Muscle layer of colon (tissue), 2 donors: ENCODE results near the gene SEH1L.
A peak's percentile ranks its signal among the peaks of the same experiment; 100 is the strongest.

Experiments
- H3K27ac ChIP-seq: one replicate; pipeline ENCODE4 v1.7.0; 2013; ENCODE audit warnings: low read depth, mild to moderate bottlenecking, low read length, moderate library complexity
- H3K27me3 ChIP-seq, 2 donors: one replicate each; pipeline ENCODE4 v1.7.0; 2013; ENCODE audit warnings: low read length in 2 of 2, mild to moderate bottlenecking in 2 of 2; ENCODE audit not compliant: insufficient read depth in 2 of 2, control insufficient read depth in 1 of 2
- H3K36me3 ChIP-seq: one replicate; pipeline ENCODE4 v1.7.0; 2013; ENCODE audit warnings: mild to moderate bottlenecking, low read length; ENCODE audit not compliant: insufficient read depth
- H3K4me1 ChIP-seq: one replicate; pipeline ENCODE4 v1.7.0; 2013; ENCODE audit warnings: mild to moderate bottlenecking, low read length; ENCODE audit not compliant: insufficient read depth
- H3K4me3 ChIP-seq, 2 donors: one replicate each; pipeline ENCODE4 v1.7.0; 2013; ENCODE audit warnings: low read length in 2 of 2, low read depth in 1 of 2, mild to moderate bottlenecking in 1 of 2, moderate library complexity in 1 of 2
- H3K9ac ChIP-seq: one replicate; pipeline ENCODE4 v1.7.0; 2013; ENCODE audit warnings: low read length
- H3K9me3 ChIP-seq: one replicate; pipeline ENCODE4 v1.7.0; 2013; ENCODE audit warnings: mild to moderate bottlenecking, low read length
- donor health status: abdominal sarcoma.
- donor health status: Adenocarcinoma of cecum.

The SEH1L gene

GRCh38 chr18:12946549-12947284 lies 1.1 kb upstream of the SEH1L start:
- H3K27me3 ChIP-seq: no peaks in the 10 kb centered on the region
- H3K9ac ChIP-seq: peak overlapping the region; percentile 84
- H3K4me3 ChIP-seq: peak overlapping the region; percentile 58 to 76
- peaks cover 11% of the 10 kb centered on the region for H3K4me1 ChIP-seq
- peak overlapping the region; percentile 94 for H3K27ac ChIP-seq
- H3K9me3 ChIP-seq: no peaks in the 10 kb centered on the region
- H3K36me3 ChIP-seq: no peaks in the 10 kb centered on the region

DNA sequence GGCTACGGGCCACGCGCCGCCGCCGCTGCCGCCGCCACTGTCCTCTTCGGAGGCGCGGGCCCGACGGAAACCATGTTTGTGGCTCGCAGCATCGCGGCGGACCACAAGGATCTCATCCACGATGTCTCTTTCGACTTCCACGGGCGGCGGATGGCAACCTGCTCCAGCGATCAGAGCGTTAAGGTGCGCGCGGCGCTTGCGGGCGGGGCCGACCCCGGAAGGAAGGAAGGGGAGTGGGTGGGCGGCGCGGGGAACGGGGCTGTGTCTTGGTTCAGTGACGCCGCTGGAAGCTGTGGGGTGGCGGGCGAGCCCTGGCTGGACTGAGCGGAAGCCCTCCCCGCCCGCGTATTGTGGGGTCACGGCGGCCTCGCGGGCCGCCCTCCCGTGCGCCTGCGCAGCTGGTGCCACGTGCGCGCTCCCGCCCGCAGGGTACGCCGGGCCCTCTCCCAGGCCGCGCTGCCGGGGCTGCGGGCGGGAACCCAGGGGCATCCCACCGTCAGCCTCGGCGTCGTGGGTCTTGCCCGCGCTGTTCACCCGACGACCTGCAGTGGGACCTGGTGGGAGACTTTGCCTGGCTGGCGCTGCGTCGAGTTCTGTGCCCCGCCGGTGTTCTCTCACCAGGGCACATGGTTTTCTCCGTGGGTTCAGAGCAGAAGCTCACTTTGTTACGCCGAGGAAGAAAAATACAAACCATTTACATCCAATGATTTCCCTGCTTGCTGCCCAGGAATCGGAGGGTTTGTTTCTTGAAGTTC lies 416 bp downstream of the SEH1L start:
- peak overlapping the region; percentile 39 for H3K9ac ChIP-seq
- peak overlapping the region; percentile 97 for H3K27ac ChIP-seq
- H3K27me3 ChIP-seq: no peaks in the 10 kb centered on the region
- no peaks in the 10 kb centered on the region for H3K36me3 ChIP-seq
- H3K9me3 ChIP-seq: no peaks in the 10 kb centered on the region
- H3K4me3 ChIP-seq: peak overlapping the region; percentile 63 to 68
- peaks cover 11% of the 10 kb centered on the region for H3K4me1 ChIP-seq

DNA sequence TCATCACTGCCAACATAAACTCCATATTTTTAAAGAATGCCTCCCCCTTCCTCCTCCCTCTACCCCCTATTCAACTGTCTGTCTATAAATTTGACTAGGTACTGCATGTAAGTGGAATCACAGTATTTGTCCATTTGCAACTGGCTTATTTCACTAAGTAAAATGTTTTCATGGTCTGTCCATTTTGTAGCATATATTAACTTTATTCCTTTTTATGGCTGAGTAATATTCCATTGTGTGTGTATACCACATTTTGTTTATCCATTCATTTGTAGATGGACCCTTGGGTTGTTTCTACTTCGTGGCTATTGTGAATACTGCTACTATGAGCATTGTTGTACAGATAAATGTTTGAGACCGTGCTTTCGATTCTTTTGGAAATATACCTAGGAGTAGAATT lies 10.7 kb downstream of the SEH1L start:
- H3K9ac ChIP-seq: no peak overlapping the region
- no peaks in the 10 kb centered on the region for H3K4me1 ChIP-seq
- H3K27me3 ChIP-seq: no peaks in the 10 kb centered on the region
- H3K27ac ChIP-seq: no peak overlapping the region
- no peak overlapping the region for H3K4me3 ChIP-seq
- no peaks in the 10 kb centered on the region for H3K9me3 ChIP-seq
- peaks cover 4% of the 10 kb centered on the region for H3K36me3 ChIP-seq

GRCh38 chr18:12960395-12960794 lies 12.6 kb downstream of the SEH1L start:
- no peaks in the 10 kb centered on the region for H3K9me3 ChIP-seq
- H3K36me3 ChIP-seq: peaks cover 12% of the 10 kb centered on the region
- no peaks in the 10 kb centered on the region for H3K4me1 ChIP-seq
- no peak overlapping the region for H3K27ac ChIP-seq
- no peak overlapping the region for H3K9ac ChIP-seq
- no peaks in the 10 kb centered on the region for H3K27me3 ChIP-seq
- no peak overlapping the region for H3K4me3 ChIP-seq

DNA sequence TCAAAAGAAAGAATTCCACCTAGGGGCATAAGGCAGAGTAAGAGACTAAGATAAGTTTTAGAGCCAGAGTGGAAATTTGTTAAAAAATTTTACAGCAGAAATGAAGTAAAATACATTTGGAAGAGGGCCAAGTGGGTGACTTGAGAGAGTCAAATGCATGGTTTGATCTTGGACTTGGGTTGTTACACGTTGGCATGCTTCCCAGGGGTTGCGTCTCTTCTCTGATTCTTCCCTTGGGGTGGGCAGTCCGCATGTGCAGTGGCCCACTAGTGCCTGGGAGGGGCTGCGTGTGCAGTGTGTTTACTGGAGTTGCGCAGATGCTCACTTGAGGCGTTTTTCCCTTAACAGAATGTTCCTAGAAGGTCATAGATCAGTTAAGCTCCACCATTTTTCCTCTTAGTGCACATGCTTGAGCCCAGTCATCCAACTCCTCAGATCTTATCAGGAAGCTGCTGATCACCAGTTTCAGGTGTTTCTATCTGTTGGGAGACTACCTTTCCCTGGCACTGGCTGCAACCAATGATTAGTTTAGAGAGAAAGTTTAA lies 13.1 kb downstream of the SEH1L start:
- Histone ChIP-seq H3K4me1 (no peaks in the 10 kb centered on the region), H3K27me3 (no peaks in the 10 kb centered on the region), H3K9me3 (no peaks in the 10 kb centered on the region), H3K4me3 (no peak overlapping the region), H3K36me3 (peaks cover 12% of the 10 kb centered on the region), H3K9ac (no peak overlapping the region), H3K27ac (no peak overlapping the region)

DNA sequence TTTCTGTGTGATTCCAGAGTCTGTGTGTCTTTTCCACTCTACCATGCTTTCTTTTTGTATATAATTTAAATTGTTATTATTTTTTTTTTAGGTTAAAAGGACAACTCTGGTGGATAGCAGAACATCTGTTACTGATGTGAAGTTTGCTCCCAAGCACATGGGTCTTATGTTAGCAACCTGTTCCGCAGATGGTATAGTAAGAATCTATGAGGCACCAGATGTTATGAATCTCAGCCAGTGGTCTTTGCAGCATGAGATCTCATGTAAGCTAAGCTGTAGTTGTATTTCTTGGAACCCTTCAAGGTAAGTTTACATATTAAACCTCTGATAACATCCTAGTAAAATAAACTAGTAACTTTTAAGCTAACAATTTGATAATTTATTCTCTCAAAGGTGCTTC lies 15.3 kb downstream of the SEH1L start:
- Histone ChIP-seq H3K9me3 (no peaks in the 10 kb centered on the region), H3K36me3 (peaks cover 16% of the 10 kb centered on the region), H3K27ac (no peak overlapping the region), H3K9ac (no peak overlapping the region), H3K4me3 (no peak overlapping the region), H3K27me3 (no peaks in the 10 kb centered on the region), H3K4me1 (no peaks in the 10 kb centered on the region)

DNA sequence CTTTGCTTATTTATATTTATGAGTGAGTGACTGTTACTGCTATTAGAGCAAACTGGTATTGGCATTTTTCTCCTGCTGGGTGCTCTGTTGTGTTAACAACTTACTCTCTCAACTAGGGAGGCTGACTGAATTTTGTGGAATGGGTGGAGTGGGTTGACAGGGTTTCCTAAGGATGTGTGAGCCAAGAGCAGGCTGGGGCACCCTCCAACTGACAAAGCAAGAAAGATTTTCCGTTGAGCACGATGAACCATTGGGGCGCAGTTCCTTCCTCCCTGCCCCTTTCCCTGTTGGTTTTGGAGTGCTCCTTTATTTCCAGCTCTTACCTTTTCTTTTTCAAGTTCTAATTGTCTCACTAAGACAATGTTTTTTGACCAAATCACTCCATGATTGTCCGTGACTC lies 20.3 kb downstream of the SEH1L start:
- H3K9me3 ChIP-seq: no peaks in the 10 kb centered on the region
- no peak overlapping the region for H3K9ac ChIP-seq
- no peak overlapping the region for H3K4me3 ChIP-seq
- H3K27ac ChIP-seq: no peak overlapping the region
- no peaks in the 10 kb centered on the region for H3K4me1 ChIP-seq
- peaks cover 28% of the 10 kb centered on the region for H3K36me3 ChIP-seq
- H3K27me3 ChIP-seq: no peaks in the 10 kb centered on the region

GRCh38 chr18:12968619-12969018 lies 20.8 kb downstream of the SEH1L start:
- Histone ChIP-seq H3K36me3 (peaks cover 23% of the 10 kb centered on the region), H3K4me1 (no peaks in the 10 kb centered on the region), H3K9me3 (no peaks in the 10 kb centered on the region), H3K9ac (no peak overlapping the region), H3K4me3 (no peak overlapping the region), H3K27me3 (no peaks in the 10 kb centered on the region), H3K27ac (no peak overlapping the region)

- Histone ChIP-seq H3K9me3 (no peaks in the 10 kb centered on the region), H3K4me1 (no peaks in the 10 kb centered on the region), H3K9ac (no peak overlapping the region), H3K27me3 (no peaks in the 10 kb centered on the region), H3K36me3 (peaks cover 24% of the 10 kb centered on the region), H3K4me3 (no peak overlapping the region), H3K27ac (no peak overlapping the region)
Observed at GRCh38 chr18:12973562-12974213, 25.9 kb downstream of the SEH1L start.

- Histone ChIP-seq H3K9me3 (no peaks in the 10 kb centered on the region), H3K27me3 (no peaks in the 10 kb centered on the region), H3K9ac (no peak overlapping the region), H3K36me3 (peaks cover 24% of the 10 kb centered on the region), H3K27ac (no peak overlapping the region), H3K4me3 (no peak overlapping the region), H3K4me1 (no peaks in the 10 kb centered on the region)
Observed at GRCh38 chr18:12975488-12975887, 27.7 kb downstream of the SEH1L start.

- H3K9me3 ChIP-seq: no peaks in the 10 kb centered on the region
- H3K27me3 ChIP-seq: no peaks in the 10 kb centered on the region
- no peak overlapping the region for H3K27ac ChIP-seq
- H3K9ac ChIP-seq: no peak overlapping the region
- H3K4me1 ChIP-seq: no peaks in the 10 kb centered on the region
- no peak overlapping the region for H3K4me3 ChIP-seq
- peaks cover 24% of the 10 kb centered on the region for H3K36me3 ChIP-seq
Observed at GRCh38 chr18:12976305-12976704, 28.5 kb downstream of the SEH1L start.
